NCI-H1436 treated with DMSO at 0.1 percent for 48 hours (cell line): ENCODE results near the gene LMF1.

Source experiments
- DNase-seq: peaks from one replicate; lab custom pipeline; 2025; lab: John Stamatoyannopoulos, UW

LMF1 gene

GRCh38 chr16:1002399-1003166 lies 31.8 kb upstream of the LMF1 start:
- no peak for DNase-seq

GRCh38 chr16:1001096-1001495 lies 30.3 kb upstream of the LMF1 start:
- DNase-seq, result no peak

- no peak for DNase-seq
These were observed 29.8 kb upstream of the LMF1 start for GRCh38 chr16:1000608-1001007.

- no peak for DNase-seq
These were observed 28.9 kb upstream of the LMF1 start for GRCh38 chr16:999677-1000076.

- DNase-seq, result no peak
These were observed 27.8 kb upstream of the LMF1 start for GRCh38 chr16:998615-999014.

GRCh38 chr16:998211-998610 lies 27.4 kb upstream of the LMF1 start:
- DNase-seq, result no peak

GRCh38 chr16:997440-998051 lies 26.8 kb upstream of the LMF1 start:
- no peak for DNase-seq

GRCh38 chr16:996681-997080 lies 25.9 kb upstream of the LMF1 start:
- no peak for DNase-seq

GRCh38 chr16:995783-996182 lies 25.0 kb upstream of the LMF1 start:
- no peak for DNase-seq

GRCh38 chr16:995087-995486 lies 24.3 kb upstream of the LMF1 start:
- no peak for DNase-seq

- DNase-seq, result no peak
These were observed 22.9 kb upstream of the LMF1 start for GRCh38 chr16:993731-994130.

- DNase-seq, result no peak
These were observed 21.0 kb upstream of the LMF1 start for GRCh38 chr16:991773-992172.

GRCh38 chr16:991345-991744 lies 20.6 kb upstream of the LMF1 start:
- DNase-seq, result no peak

GRCh38 chr16:990516-991291 lies 19.9 kb upstream of the LMF1 start:
- DNase-seq, result no peak

GRCh38 chr16:989354-989814 lies 18.6 kb upstream of the LMF1 start:
- no peak for DNase-seq

GRCh38 chr16:988471-989353 lies 17.9 kb upstream of the LMF1 start:
- no peak for DNase-seq

GRCh38 chr16:987906-988305 lies 17.1 kb upstream of the LMF1 start:
- no peak for DNase-seq

GRCh38 chr16:986925-987582 lies 16.3 kb upstream of the LMF1 start:
- DNase-seq, result no peak

GRCh38 chr16:986411-986810 lies 15.6 kb upstream of the LMF1 start:
- no peak for DNase-seq

GRCh38 chr16:985646-986400 lies 15.0 kb upstream of the LMF1 start:
- DNase-seq, result no peak
